ENCODE data around the gene SP100.
"Not testable (repeated sequence)": the region's sequence is repeated elsewhere in the genome, so short reads cannot be mapped to it uniquely, and the experiment has no call there.

The SP100 gene

DNA sequence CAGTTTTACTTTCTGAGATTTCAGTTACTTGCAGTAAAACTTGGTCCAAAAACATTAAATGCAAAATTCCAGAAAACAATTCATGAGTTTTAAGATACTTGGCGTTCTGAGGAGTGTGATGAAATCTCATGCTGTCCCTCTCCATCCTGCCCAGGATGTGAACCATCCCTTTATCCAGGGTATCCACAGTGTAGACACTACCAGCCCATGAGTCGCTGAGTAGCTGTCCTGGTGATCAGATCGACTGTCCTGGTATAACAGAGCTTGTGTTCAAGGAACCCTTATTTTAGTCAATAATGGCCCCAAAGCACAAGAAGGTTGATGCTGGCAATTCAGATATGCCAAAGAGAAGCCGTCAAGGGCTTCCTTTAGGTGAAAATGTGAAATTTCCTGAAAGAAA, 3.2 kb downstream of the SP100 start:
- no peak for DNase-seq (ENCODE audit: low spot score)

DNA sequence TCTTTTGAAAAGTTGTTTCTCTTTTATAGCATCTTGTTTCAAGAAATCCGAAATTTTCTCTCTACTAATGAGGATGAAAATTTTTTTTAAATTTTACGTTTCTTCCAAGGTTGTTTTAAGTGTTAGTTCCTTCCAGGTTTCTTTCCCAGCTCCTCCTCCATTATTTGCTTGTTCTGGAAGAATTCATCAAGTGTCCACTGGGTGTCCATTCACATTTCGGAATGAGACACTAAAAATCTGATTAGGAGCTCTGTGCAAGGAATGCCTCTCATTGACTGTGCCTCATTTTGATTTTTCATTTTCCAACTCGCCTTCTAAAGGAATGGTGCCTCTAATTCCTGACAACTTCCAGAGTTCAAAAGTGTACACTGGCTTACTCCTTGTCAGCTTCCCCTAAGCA, 6.1 kb downstream of the SP100 start:
- DNase-seq (ENCODE audit: low spot score): no peak

DNA sequence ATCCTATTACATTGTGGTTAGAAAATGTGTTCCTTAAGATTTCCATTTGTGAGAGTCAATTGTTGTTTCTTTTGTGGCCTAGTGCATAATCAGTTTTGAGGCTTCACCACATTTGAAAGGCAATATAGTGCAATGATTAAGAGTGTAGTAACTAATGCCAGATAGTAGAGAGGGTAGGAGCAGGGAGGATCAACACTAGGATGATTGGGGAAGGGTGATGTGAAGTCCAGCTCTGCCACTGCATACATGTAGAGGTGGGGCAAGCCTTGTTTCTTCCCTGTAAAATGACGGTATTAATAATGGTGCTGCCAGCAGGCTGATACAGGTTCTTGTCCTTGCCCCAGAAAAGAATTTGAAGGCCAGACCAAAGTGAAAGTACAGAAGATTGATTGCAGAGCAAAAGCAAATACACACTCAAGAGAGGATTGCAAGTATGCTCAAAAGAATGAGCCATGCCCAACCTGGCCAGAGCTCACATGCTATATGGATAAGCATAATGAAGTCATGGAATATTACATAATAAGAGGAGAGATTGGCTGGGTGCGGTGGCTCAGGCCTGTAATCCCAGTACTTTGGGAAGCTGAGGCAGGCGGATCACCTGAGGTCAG, 8.0 kb downstream of the SP100 start:
- DNase-seq (ENCODE audit: low spot score): no peak

DNA sequence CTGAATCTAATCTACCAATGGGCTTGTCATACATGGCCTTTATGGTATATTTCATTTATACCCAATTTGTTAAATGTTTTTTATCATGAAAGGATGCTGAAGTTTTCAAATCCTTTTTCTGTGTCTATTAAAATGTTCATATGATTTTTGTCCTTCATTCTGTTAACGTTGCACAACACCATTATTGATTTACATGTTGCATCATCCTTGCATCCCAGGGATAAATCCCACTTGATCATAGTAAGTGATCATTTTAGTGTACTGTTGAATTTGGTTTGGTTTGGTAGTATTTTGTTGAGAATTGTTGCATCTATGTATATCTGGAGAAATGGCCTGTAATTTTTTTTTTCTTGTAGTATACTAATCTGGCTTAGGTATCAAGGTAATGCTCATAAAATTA, 9.4 kb downstream of the SP100 start:
- no peak for DNase-seq (ENCODE audit: low spot score)

DNA sequence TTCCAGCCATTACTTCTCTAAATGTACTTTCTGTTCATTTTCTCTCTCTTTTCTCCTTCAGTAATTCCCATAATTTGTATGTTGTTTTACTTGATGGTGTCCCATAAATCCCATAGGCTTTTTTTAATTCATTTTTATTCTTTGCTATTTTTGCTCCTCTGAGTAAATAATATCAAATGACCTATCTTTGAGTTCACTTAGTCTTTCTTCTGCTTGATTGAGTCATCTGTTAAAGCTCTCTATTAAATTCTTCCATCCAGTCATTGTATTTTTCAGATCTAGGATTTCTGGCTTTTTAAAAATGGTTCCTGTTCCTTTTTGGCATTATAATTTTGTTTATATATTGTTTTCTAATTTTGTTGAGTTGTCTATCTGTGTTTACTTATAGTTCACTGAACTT, 13.5 kb downstream of the SP100 start:
- DNase-seq (ENCODE audit: low spot score): no peak

DNA sequence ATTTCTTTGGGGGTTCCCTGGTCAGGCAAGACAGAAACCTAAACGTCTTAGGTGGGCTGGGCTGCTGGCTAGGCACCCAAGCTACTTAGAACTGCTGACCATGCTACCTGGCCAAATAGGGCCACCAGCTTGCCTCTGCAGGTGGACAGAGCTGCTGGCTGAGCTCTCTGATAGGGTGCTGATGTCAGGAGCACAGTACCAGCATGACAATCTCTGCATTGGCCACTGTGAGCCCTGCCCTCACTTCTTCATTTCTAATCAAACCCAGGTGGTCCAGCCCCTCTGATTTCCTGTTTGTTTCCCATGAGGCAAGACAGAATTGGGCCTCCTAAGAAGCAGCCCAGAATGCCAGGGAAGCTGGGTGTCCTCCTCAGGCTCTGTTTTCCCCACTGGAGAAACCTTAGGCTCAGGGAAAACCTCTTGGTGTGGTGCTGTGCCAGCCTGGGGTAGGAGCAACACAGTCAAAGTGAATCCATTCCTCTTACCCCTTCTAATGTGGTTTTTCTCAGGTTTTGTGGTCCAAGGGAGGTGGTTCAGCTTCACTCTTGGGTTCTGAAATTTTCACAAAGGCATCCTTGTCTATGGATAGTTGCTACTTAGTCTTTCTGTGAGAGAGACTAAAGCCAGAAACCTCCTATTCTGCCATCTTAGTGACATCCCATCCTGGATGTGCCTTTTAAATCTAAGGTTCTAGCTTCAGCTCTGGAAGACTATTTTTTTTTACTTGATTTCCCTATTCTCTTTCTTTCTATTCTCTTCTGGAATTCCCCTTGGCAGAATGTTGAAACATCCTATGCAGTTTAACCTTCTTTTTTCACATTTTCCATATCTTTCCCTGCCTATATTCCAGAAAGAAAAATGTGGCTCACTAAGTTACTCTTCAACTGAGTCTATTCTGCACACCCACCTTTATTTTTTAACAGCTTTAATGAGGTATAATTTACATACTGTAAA, 15.2 kb downstream of the SP100 start:
- no peak for DNase-seq (ENCODE audit: low spot score)

DNA sequence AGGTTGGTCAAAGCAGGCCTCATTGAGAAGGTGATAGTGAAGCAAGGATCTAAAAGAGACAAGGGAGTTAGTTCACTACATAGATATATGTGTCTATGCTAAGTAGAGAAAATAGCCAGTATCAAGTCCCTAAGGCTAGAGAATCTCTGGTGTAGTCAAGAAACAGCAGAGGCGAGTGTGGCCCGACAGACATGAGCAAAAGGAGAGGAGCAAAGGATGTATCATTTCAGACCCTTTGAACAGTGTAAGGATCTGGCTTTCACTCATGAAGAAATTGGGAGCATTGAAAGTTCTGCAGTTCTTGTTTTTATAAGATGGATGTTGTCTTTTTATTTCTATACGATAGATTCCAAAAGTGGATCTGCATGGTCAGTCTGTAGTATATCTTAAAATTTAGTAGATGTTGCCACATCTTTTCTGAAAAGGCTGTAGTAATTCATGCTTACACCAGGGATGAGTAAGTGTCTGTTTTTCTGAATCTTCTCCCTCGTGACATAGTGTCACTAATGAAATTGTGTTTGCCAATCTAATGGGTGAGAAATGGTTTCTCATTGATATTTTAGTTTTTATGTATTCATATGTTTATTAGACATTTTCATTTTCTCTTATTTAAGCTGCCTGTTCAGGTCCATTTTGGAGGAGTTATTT, 18.8 kb downstream of the SP100 start:
- DNase-seq (ENCODE audit: low spot score): no peak

DNA sequence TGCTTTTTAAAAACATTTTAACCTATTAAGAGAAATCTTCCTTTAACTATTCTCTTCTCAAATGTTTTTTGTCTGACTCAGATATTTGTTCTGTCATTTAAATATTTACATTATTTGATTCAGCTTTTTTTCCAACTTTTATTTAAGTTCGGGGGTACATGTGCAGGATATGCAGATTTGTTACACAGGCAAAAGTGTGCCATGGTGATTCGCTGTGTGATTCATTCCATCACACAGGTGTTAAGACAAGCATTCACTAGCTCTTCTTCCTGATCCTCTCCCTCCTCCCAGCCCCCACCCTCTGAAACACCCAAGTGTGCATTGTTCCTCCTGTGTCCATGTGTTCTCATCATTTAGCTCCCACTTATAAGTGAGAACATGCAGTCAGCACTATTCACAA, 19.4 kb downstream of the SP100 start:
- no peak for DNase-seq (ENCODE audit: low spot score)

DNA sequence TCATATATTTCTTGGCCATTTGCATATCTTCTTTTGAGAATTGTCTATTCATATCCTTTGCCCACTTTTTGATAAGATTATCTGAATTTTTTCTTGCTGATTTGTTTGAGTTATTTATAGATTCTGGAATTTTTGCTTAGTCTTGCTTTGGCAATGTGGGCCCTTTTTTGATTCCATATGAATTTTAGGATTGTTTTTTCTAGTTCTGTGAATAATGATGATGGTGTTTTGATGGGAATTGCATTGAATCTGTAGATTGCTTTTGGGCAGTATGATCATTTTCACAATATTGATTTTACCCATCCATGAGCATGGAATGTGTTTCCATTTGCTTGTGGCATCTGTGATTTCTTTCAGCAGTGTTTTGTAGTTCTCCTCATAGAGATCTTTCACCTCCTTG, 23.1 kb downstream of the SP100 start:
- not testable (repeated sequence) for DNase-seq (ENCODE audit: low spot score)

DNA sequence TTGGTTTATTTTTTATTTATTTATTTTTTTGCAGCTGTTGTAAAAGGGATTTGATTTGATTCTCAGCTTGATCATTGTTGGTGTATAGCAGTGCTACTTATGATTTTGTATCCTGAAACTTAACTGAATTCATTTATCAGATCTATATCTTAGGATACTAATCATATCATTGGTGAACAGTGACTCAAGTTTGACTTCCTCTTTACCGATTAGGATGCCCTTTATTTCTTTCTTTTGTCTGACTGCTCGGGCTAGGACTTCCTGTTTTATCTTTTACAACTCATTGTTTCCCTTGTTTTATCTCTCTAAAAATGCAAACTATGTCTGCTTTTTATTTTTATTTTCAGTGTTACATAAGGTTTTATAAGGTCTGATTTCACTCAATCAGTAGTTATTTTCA, 23.6 kb downstream of the SP100 start:
- peak; percentile 58 for DNase-seq (ENCODE audit: low spot score)

DNA sequence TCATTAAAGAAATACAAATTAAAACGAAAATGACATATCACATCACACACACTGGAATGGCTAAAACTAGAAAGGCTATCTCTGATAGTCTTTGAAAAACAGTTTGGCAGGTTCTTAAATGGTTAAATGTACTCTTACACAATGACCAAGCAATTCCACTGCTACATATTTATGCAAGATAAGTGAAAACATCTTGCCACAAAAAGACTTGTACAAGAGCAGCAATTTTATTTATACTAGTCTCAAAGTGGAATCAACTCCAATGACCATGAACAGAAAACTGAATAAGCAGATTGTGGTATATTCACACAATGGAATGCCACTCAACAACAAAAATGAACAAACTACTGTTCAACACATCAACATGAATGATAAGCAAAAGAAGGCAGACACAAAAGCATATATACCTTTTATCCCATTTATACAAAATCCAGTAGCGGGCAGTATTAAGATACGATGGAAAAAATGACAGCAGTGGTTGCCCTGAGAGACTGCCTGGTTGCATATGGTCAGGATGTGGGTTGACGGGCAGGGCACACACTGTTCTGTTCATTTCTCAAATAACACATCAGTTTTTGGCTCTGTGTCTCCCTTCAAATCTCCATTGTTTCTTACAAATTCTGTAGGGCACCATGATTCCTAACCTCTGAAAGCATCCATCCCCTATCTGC, 25.4 kb downstream of the SP100 start:
- DNase-seq (ENCODE audit: low spot score): peak; percentile 60

DNA sequence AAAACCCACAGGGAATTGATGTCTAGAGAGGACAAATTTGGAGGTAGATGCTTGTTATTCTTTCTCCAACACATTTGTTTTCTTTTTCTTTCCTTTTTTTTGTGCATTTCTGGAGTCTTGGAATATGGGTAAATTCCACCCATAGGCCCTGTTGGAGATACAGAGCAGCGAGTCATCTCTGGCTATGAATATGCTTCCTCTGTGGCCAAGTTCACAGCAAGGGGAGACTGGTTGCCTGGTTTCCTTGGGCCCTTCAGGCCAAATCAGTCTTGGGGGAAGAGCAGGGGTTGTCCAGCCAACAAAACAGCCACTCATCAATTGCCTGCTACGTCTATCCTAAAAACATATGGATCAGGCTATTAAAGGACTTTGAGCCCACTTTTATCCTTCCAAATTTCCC, 27.5 kb downstream of the SP100 start:
- no peak for DNase-seq (ENCODE audit: low spot score)

DNA sequence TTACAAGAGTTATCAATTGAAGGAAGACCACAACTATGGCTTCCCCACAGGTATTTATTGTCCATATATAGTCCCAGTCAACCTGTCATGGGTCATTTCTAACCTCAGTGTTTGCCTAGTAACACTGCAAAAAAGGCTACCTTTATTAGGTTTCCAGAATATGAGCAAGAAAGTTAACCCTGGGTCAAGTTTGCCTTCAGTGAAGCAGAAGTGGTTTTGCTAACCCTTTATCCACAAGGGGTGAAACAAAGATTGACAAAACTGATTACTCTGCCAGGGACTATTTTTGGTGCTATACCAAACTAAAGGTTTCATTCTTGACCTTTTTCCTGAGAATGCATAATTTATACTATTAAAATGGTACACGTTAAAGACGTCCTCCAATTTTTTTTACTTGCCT, 28.8 kb downstream of the SP100 start:
- DNase-seq (ENCODE audit: low spot score): no peak

DNA sequence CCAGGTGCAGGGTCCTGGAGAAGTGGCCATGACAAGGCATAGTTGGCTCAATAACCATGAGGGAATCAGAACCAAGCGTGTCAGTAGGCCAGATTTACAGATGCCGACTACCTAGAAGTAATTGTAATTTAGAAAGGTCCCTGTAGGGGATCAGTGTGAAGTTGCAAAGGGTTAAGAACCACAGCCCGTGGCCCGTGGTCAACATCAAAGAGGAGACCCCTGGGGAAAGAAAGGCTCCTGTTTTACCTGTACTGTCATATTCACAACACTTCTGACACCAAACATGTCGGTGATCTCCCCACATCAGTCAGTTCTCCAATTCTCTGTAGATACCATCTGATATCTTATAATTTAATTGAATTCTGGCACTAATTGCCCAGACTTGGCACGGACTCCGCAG, 31.0 kb downstream of the SP100 start:
- DNase-seq (ENCODE audit: low spot score): no peak

DNA sequence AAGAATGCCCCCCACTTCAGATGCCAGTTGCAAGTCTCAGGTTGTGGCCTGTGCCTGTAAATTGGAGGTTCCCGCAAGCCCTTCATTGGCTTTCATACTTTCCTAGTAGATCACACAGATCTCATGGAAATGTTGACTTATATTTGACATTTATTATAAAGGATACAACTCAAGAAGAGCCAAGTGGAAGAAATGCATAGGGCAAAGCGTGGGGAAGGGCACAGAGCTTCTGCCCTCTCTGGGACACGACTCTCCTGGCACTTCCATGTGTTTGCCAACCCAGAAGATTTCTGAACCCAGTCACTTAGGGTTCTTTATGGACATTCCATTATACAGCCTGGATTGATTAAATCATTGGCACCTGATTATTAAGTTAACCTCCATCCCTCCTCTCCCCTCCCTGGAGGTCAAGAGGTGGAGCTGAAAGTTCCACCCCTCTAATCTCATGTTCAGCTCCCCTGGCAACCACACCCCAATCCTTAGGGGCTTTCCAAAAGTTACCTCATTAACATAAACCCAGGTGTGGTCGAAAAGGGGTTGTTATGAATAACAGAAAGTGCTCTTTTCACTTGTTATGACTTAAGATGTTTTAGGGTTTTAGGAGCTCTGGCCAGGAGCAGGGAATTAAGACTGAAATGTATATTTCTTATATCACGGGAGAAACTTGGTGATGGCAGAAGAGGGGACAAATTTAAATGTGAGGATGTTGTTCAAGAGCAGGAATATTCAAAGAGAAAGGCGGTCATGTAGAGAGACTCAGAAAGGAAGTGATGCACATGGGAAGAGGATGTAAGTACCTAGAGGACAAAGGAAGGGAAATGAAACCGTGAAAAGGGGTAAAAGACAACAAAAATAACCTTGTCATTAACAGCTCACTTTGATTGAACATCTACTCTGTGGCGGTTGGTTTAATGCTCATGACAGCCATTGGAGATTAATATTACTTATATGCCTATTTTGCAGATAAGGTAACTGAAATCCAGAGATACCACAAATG, 31.8 kb downstream of the SP100 start:
- DNase-seq (ENCODE audit: low spot score): peak; percentile 49

DNA sequence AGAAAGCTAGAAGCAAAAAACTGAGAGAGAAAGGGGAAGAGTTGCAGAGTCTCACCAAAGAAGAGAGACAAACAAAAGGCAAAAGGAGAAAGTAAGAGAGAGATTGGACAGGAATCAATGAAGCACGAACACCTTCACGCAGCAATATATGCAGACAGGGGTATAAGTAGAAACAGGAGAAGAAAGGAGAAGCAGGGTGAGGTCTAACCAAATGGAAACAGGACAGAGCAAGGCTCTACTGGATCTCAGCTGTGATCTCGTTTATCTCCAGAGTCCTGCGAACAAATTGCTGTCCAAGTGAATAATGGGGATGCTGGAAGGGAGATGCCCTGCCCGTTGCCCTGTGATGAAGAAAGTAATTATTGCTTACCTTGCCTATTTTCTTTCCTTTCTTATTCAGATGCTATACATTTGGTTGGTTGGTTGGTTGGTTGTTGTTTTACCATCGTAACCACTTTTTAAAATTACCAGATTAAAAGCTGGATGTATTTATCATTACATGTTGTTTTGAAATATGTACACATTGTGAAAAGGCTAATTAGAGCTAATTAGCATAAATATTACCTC, 34.0 kb downstream of the SP100 start:
- DNase-seq (ENCODE audit: low spot score): no peak

DNA sequence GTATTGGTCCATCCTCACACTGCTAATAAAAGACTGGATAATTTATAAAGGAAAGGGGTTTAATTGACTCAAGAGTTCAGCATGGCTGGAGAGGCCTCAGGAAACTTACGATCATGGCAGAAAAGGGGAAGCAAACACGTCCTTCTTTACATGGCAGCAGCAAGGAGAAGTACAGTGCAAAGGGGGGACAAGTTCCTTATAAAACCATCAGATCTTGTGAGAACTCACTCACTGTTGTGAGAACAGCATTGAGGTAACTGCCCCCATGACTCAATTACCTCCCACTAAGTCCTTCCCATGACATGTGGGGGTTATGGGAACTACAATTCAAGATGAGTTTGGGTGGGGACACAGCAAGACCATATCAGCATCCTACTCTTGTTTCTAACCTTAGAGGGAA, 37.0 kb downstream of the SP100 start:
- DNase-seq (ENCODE audit: low spot score): no peak

DNA sequence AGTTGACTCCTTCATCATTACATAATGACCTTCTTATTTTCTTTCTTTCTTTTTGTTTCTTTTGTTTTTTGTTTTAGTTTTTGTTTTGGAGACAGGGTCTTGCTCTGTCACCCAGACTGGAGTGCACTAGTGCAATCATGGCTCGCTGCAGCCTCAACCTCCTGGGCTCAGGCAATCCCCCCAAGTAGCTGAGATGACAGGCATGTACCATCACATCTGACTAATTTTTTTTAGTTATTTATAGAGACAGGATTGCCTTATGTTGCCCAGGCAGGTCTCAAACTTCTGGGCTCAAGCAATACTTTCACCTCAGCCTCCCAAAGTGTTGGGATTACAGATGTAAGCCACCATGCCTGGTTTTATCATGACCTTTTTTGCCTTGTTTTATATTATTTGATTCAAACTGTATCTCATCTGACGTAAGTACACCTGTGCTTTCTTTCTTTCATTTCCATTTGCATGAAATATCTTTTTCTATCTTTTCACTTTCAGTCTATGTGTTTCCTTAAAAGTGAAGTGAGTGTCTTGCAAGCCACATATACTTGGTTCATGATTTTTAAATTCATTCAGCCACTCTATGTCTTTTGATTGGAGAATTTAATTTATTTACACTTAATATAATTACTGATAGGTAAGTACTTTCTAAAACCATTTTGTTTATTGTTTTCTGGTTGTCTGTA, 39.1 kb downstream of the SP100 start:
- no peak for DNase-seq (ENCODE audit: low spot score)

DNA sequence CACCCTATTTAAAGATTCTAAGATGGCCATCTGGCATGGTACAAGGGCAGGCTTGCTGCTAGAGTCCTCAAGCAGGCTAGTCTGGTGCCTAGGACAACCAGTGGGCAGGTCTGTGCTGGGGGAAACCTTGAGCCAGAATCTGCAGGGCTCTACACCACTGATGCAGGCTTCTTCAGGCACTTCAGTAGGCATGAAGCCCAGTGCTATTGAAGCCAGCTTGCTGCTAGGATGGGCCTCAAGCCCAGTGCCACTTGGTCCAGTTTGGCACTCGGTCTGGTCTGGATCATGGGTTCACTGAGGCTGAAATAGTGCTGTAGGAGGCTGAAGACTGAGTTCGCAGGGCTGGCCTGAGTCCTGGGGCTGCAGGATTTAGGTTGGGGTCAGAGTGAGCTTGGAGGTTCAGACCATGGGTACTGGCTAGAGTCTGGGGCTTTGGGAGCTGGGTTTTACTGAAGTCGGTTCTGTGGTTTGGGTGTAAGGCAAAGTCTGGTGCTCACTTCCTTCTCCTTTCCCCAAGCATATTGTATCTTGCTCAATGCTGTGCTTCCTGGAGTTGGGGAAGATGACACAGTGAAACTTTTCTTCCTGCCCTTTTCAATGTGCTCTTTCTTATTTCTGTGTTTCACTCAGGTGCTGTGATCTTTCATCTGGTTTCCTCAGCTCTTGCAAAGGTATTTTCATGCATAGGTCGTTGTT, 41.2 kb downstream of the SP100 start:
- DNase-seq (ENCODE audit: low spot score): no peak

DNA sequence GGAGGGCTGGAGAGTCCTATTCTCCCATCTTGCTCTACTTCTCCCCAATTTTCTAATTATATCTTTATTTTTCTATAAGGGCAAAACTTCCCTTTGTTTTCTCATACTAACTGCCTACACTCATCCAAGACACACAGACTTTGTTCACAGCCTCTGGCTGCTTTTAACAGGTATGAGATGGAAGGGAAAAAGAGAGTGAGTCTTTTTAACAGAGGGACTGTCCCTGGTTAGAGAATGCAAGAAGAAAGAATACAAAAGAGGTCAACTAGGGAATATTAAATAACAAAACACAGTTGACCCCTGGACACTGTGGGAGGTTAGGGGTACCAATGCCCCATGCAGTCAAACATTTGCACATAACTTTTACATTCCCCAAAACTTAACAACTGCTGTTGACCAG, 41.8 kb downstream of the SP100 start:
- DNase-seq (ENCODE audit: low spot score): no peak
